Body of pancreas (tissue), 4 donors: Measurements from ENCODE around the gene MED8. TPM values are rescaled to one million over a fixed set of nuclear protein-coding genes. Genes with fewer than 3 reads are reported as not detected.

Source experiments
- ATAC-seq: fragments of 150-250 bp; one replicate; pipeline ENCODE4 v1.9.1; 2016
- DNase-seq, 4 donors: peaks; one replicate each; pipeline ENCODE4 v3.0.0-alpha.2; 2019
- H3K27ac ChIP-seq, 4 donors: fragments of 200-600 bp; sonication (generic); 1 replicate in 3 of 4; 2 replicates in 1 of 4; pipeline versions ENCODE4 v1.5.1 to v1.6.1; 2016 to 2019; ENCODE audit warnings: mild to moderate bottlenecking in 1 of 4, mixed read lengths in 1 of 4, moderate library complexity in 1 of 4
- H3K27me3 ChIP-seq, 2 donors: fragments of 200-600 bp; sonication (generic); one replicate each; pipeline ENCODE4 v1.6.0; 2016; ENCODE audit warnings: mild to moderate bottlenecking in 1 of 2
- H3K36me3 ChIP-seq, 2 donors: fragments of 200-600 bp; sonication (generic); replicated peaks in 1 of 2; 2 replicates each; pipeline ENCODE4 v1.5.1; 2016; ENCODE audit warnings: low read depth in 2 of 2; ENCODE audit not compliant: insufficient read depth in 1 of 2
- H3K4me1 ChIP-seq: fragments of 200-600 bp; sonication (generic); one replicate; pipeline ENCODE4 v1.6.0; 2016
- H3K4me3 ChIP-seq, 2 donors: fragments of 200-600 bp; sonication (generic); 1 replicate in 1 of 2; 2 replicates in 1 of 2; pipeline ENCODE4 v1.5.1; 2016 to 2019
- H3K9me3 ChIP-seq, 3 donors: fragments of 200-600 bp; sonication (generic); 1 replicate in 2 of 3; 2 replicates in 1 of 3; pipeline ENCODE4 v1.5.1; 2016
- POLR2A ChIP-seq, 3 donors: fragments of 450-650 bp; IDR thresholded peaks; one replicate each; pipeline ENCODE4 v1.6.1; 2016; ENCODE audit warnings: antibody characterized with exemption in 3 of 3, mild to moderate bottlenecking in 2 of 3
- WGBS, 2 donors: methylation state at CpG; one replicate each; pipeline ENCODE4 v1.1.5; 2017; 5-methylcytosine and 5-hydroxymethylcytosine counted together
- intact Hi-C: fragments of 100-400 bp; cut with DNase I; formaldehyde crosslinking; loops from one replicate; pipeline ENCODE4 v1.15.1; 2023
- total RNA-seq, 2 donors: library from RNA; depleted of rRNA; stranded (reverse); fragments of >200 nt; gene quantifications; one replicate each; pipeline ENCODE4 v1.1.0, GENCODE V29; 2016
- TF ChIP-seq, protein P1 (sequence below), 7 experiments: fragments of 450-650 bp in 4 of 7; fragments of 200-600 bp in 3 of 7; sonication (generic) in 3 of 7; IDR thresholded peaks; one replicate each; pipeline ENCODE4 v1.5.1; 2016 to 2019; ENCODE audit warnings: antibody characterized with exemption in 7 of 7

MED8 gene
- total RNA-seq, 2 donors from 2014 or later = 19.4 to 22.1 TPM

DNA sequence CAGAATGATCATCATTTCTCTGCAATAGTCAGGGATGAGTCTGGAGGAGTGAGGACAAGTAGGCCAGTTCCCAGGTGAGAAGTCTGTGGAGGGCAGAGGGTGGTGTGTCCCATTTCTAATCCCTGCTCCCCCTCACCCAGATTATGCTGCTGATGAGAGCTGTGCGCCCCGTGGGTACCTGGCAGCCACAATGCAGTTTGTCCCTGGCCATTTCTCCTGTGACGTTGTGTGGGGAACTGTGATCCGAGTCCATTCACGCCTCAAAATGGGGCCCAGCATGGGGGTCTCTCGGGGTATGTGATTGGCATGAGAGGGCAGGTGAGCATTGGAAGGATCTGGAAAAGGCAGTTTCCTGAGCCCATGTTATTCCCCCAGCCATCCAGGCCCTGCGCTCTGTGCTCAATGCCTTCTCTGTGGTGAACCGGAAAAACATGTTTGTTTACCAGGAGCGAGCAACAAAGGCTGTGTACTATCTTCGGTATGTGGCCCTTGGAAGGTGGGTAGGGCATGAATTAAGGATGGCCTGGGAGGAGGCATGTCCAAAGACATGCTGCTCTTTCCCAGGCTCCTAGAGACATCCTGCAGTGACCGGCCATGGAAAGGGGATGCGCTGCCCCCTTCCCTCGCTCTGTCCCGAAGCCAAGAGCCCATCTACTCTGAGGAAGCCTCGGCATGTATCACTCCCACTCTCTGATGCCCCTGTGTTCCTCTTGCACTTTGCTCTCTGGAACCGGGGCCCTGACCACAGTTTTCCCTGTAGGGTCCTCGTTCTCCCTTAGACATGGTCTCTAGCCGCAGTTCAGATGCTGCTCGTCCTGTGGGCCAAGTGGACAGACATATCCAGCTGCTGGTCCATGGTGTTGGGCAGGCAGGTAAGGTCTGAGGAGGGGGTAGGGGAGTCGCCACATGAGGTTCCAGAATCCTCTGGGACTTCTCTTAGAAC lies 47.7 kb upstream of the MED8 start:
- 88 to 91% methylated on average over 15 to 20 of the region's 20 CpGs for WGBS, 2 donors
- TF ChIP-seq, protein P1, sequence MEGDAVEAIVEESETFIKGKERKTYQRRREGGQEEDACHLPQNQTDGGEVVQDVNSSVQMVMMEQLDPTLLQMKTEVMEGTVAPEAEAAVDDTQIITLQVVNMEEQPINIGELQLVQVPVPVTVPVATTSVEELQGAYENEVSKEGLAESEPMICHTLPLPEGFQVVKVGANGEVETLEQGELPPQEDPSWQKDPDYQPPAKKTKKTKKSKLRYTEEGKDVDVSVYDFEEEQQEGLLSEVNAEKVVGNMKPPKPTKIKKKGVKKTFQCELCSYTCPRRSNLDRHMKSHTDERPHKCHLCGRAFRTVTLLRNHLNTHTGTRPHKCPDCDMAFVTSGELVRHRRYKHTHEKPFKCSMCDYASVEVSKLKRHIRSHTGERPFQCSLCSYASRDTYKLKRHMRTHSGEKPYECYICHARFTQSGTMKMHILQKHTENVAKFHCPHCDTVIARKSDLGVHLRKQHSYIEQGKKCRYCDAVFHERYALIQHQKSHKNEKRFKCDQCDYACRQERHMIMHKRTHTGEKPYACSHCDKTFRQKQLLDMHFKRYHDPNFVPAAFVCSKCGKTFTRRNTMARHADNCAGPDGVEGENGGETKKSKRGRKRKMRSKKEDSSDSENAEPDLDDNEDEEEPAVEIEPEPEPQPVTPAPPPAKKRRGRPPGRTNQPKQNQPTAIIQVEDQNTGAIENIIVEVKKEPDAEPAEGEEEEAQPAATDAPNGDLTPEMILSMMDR (IDR thresholded peaks at IDR 0.05) = no peak
- no peak for TF ChIP-seq POLR2A (IDR thresholded peaks at IDR 0.05)
- H3K9me3 ChIP-seq = no peaks in the 10 kb centered on the region
- H3K27me3 ChIP-seq = no peaks in the 10 kb centered on the region
- peak in 2 of 4 donors; percentile 4 to 5 for DNase-seq
- no peak overlapping the region for H3K4me3 ChIP-seq
- ATAC-seq = no peak
- no peaks in the 10 kb centered on the region for H3K4me1 ChIP-seq
- H3K27ac ChIP-seq = no peak overlapping the region
- H3K36me3 ChIP-seq = peaks cover 0 to 22% of the 10 kb centered on the region in 2 donors
- intact Hi-C loops = no loop called here

DNA sequence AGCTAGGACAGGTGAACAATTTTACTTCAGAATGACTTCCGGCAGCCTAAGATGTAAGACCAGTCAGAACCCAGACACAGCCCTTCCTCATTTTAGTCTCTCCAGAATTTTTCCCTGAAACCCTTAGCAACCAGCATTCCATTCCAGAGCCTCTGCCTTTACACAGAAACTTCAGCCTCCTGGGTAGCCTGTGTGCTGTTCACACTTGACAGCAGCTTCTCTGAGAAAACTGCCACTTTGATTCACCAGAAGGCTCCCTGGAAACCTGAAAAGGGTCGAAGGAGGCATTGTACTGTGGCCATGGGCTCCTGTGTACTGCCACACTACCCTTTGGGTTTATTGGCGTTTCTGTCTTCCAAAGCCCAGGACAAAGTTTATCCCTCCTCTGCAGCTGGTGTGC lies 46.8 kb upstream of the MED8 start:
- Histone ChIP-seq H3K36me3 (peaks cover 0 to 31% of the 10 kb centered on the region in 2 donors), H3K27me3 (no peaks in the 10 kb centered on the region), H3K4me1 (no peaks in the 10 kb centered on the region), H3K4me3 (no peak overlapping the region), H3K27ac (no peak overlapping the region), H3K9me3 (no peaks in the 10 kb centered on the region)
- DNase-seq (peak in 2 of 4 donors; percentile 0 to 3), ATAC-seq (no peak)
- no peak for TF ChIP-seq POLR2A (IDR thresholded peaks at IDR 0.05)
- TF ChIP-seq, protein P1 (IDR thresholded peaks at IDR 0.05) = no peak
- 79 to 88% methylated on average over 3 of the region's 3 CpGs for WGBS, 2 donors
- intact Hi-C loops = no loop called here

DNA sequence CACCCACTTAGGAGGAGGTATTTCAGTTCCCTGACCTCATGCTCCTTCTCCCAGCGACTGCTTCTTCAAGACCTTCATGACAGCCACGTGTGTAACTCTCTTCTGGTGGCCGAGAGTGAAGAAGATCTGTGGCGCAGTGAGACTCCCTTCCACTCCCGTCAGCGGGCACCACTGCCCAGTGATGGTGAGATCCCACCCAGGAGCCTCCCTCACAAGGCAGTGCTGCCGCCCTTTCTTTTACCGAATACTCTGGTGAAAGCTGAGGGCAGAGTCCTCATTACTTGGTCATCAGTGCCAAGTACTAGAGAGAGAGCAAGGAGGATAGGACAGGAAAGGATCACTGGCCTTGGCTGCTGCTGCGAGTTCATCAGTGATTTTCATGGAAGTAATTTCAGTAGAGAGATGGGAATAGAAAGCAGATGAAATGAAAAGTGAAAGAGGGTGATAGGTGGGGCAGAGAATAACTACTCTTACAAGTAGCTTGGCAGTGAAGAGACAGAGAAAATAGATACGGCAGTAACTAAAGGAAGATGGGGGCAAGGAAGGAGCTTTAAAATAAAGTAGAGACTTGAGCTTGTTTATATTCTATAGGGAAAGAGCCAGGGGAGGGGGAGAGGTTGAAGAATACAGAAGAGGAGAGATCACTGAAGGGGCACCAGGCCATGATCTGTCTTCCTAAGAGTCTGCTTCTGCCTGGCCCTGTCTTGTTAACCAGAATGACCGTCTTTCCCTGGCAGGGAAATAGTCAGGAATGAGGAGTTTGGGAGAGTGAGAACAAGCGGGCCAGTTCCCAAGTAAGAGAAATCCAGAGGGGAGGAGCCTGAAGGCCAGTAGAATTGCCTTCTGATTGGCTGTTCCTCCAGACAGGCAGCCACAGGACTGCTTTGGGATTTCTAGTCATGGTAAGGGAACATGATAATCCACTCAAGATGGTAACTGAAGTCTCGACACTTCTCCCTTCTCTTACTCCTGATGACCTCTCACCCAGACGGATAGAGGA lies 45.8 kb upstream of the MED8 start:
- Histone ChIP-seq H3K4me1 (no peaks in the 10 kb centered on the region), H3K27ac (no peak overlapping the region), H3K27me3 (no peaks in the 10 kb centered on the region), H3K9me3 (no peaks in the 10 kb centered on the region), H3K36me3 (peaks cover 0 to 36% of the 10 kb centered on the region in 2 donors), H3K4me3 (no peak overlapping the region)
- DNase-seq = peak in 2 of 4 donors; percentile 8 to 30
- peak; percentile 61 for ATAC-seq
- intact Hi-C loops = no loop called here
- WGBS, 2 donors = 78 to 80% methylated on average over 13 to 14 of the region's 14 CpGs
- TF ChIP-seq, protein P1 (IDR thresholded peaks at IDR 0.05) = no peak
- TF ChIP-seq POLR2A (IDR thresholded peaks at IDR 0.05) = no peak

GRCh38 chr1:43434256-43434655 lies 44.7 kb upstream of the MED8 start:
- 89% methylated on average over 7 of the region's 7 CpGs for WGBS, 2 donors

More at GRCh38 chr1:43434256-43434655, 44.7 kb upstream of the MED8 start:
- DNase-seq = peak in 1 of 4 donors; percentile 7
- H3K36me3 ChIP-seq = peaks cover 0 to 42% of the 10 kb centered on the region in 2 donors
- H3K27me3 ChIP-seq = no peaks in the 10 kb centered on the region
- intact Hi-C loops = no loop called here
- ATAC-seq = no peak
- TF ChIP-seq, protein P1 (IDR thresholded peaks at IDR 0.05) = no peak
- no peak for TF ChIP-seq POLR2A (IDR thresholded peaks at IDR 0.05)
- H3K27ac ChIP-seq = no peak overlapping the region
- no peak overlapping the region for H3K4me3 ChIP-seq
- H3K4me1 ChIP-seq = no peaks in the 10 kb centered on the region
- H3K9me3 ChIP-seq = no peaks in the 10 kb centered on the region
